Hippocampal formation (tissue), 2 donors: ENCODE data around the gene HNRNPU.

Experiments
- DNase-seq, 2 donors: peaks; one replicate each; lab custom pipeline; 2025; lab: John Stamatoyannopoulos, UW

Gene HNRNPU

DNA sequence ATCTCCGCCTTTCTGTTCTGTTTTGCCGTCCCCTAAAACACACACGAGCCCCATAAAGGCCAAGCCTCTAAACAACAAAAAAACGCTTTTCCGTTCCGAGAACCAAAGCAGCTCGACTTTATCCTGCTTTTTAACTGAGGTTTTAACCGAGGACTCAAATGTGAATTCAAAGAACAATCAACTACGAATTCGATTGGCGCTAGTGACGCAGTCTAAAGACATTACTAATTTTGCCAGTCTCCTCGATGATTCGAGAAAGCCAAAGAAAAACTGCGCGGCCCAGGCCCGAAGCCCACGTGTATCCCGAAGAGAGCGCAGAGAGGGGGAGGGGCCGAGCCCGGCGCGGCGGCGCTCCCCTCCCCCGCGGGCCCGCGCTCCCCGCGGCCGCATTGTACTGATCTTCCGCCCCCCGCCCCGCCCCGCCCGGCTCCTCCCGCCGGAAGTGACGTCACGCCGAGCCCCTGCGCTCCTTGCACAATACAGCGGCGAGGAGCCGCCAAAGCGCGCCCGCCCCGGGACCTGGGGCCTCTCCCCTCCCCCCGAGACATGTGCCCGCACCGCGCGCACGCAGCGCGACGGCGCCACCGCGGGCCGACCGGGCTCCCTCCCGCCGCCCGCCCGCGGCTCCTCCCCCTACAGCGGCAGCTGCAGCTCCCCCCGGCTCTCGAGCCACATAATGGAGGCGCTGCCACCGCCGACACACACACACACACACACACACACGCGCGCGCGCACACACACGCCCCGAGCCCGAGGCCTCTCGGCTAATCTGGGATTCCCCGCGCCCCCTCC is 1.4 kb downstream of the HNRNPU start:
- peak; percentile 93 to 95 for DNase-seq

DNA sequence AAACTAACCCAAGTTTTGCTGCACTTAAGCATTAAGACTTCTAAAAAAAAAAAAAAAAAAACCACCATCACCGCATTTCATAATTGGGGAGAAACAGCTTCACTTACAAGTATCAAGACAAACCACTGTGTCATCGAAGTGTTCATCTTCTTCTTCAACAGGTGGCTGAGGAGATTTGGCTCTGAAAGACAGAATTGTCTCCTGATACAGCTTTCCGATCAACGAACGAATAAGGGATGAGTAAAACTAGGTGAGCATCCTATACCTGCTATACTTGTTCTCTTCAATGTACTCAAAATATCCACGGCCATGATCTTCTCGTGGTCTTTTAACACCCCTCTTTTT is 2.0 kb downstream of the HNRNPU start:
- DNase-seq: no peak

DNA sequence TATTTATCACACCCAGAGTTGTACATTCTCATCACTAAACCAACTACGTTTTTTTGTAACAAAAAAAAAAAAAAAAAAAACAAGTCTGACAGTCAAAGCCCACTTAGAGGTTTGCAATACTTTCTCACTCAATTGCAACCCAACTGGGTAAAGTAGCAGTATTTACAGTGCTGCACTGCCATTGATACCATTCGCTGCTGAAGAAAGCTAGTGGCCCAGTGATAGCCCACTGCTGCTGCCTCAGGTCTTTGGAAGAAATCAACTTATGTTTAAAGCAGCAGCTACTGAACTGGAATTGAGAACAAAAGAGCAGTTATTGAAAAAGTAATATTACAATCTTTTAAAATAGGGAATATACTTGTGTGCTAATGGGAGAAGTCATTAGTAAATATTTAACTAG is 2.7 kb downstream of the HNRNPU start:
- DNase-seq: no peak

DNA sequence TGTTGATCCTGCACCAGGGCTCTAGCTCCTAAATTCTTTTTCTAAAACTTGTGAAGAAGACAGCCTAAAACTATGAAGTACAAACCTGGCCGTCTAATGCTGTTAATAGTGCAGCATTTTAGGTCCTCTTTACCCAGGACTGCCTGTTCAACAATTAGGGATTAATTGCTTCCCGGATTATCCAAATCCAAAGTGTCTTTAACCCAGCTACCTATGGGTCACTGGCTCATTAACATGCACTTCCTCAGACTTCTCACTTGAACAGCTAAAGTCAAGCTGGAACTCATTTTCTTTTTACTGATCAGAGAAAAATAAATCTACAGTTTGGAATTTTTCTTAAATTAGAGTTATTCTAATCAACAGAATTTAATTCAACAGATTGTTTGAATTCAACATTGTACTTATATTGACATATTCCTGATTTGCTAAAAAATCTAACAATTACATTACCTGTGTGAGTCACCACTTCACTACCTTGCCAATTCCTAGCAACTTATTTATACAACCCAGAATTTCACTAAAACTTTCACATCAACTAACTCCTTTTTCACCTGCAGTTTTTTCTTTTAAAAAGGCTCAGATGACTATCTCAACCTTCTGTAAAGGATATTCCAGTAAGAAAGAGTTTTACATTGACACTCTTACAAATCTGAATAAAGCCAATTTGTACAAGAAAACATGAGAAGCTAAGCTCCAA is 3.3 kb downstream of the HNRNPU start:
- no peak for DNase-seq

DNA sequence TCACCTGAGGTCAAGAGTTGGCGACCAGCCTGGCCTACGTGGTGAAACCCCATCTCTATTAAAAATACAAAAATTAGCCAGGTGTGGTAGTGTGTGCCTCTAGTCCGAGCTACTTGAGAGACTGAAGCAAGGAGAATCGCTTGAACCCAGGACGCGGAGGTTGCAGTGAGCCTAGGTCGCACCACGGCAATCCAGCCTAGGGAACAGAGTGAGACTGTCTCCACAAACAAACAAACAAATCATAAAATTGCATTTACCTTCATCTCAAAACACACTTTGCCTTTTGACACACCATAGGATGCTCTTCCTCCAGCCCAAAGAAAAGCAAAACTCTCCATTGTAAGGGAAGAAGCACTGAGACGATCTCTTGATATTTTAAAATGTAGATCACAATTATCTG is 4.3 kb downstream of the HNRNPU start:
- no peak for DNase-seq

DNA sequence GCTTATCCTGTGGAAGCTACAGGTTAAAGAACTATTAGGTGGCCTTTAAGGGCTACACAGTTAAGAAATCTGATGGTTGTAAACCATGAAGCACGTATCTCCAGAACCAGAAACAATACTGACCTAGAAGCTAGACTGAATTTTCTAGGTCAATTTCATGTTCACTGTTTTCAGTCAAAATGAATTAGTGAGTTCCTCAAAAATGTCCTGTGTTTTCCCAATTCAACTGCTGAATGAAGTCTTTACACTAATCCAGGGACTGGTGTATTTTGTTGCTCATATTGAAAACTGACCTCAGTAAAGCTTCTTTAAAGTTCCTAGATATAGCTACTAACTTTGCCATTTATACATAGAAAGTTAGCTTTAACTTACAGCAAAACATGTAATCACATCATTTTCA is 6.0 kb downstream of the HNRNPU start:
- no peak for DNase-seq

DNA sequence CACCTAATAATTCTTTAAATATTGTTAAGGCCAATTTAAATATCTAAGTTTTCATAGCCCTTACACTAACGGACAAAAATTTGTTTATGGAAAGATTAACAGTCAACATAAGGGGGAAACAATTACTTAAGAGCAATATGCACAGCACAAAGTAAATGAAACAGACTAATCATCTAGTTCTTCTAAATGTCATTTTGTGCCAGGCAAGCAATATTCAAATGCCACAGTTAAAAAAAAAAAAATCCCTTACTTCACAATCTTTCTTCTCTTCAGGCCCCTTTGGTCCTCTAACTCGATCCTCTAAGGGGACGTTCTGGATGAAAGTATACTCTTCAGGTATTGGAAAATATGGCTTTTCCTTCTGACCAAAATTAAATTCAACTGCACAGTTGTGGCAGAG is 6.6 kb downstream of the HNRNPU start:
- DNase-seq: no peak

DNA sequence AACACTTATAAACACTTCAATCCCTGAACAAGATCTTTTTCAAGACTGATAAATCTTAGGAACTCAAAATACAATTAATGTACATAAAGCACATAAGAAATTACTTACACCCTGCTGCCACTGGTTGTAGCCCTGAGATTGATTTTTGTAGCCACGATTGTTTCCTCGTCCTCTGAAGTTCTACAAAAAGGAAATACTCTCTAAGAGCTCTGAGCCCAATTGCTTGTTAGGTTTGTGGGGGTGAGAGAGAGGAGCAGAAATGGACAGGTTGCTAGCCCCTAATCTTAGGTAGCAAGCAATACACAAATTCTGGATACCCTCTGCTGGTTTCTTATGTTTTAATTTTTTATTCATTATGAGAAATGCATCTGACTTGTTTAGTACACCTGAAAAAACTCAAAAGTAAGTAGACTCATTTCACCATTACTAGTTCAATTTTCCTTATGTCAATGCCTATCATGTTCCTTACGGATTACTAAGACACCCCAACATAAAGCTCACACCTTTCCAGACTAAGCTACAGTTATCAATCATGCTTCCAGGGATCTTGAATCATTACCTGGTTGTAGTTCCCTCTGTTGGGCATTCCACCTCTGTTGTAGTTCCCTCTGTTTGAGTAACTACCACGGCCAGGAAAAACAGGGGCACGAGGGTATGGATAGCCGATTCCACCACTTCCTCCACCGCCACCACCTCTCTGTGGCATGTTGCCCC is 9.3 kb downstream of the HNRNPU start:
- no peak for DNase-seq

DNA sequence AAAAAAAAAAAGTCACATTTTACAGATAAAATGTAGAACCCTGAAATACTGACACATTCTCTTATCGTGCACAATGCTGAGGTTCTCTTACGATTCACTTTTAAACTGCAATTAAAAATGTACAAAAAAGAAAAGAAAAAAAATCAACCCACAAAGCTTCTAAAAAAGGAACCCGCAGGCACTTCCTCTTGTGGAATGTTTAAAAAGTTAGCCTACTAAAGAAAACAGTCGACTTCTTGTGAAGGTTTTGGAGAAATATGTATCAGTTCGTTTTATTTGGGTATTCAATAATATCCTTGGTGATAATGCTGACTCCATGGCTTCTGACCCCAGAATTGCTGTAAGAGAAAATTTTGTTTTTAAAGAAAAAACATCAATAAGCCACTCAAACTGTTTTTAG is 10.2 kb downstream of the HNRNPU start:
- DNase-seq: no peak

DNA sequence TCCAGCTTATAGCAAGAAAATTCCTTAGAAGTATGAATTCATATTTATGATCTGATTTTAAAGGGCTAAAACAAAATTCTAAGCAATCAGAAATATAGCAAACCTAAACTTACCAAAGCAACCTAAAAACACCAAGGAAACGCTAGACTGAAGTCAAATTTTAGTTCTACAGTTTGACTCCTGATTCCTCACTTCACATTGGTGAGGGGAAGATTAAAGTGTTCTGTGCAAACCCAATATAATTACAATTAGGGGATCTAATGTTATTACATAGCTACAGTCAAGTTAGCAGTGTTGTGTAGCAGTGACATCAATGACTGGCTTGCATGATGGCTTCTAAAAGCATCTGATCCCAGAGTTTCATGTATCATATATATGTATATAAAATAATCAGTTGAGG is 11.6 kb downstream of the HNRNPU start:
- DNase-seq: no peak

DNA sequence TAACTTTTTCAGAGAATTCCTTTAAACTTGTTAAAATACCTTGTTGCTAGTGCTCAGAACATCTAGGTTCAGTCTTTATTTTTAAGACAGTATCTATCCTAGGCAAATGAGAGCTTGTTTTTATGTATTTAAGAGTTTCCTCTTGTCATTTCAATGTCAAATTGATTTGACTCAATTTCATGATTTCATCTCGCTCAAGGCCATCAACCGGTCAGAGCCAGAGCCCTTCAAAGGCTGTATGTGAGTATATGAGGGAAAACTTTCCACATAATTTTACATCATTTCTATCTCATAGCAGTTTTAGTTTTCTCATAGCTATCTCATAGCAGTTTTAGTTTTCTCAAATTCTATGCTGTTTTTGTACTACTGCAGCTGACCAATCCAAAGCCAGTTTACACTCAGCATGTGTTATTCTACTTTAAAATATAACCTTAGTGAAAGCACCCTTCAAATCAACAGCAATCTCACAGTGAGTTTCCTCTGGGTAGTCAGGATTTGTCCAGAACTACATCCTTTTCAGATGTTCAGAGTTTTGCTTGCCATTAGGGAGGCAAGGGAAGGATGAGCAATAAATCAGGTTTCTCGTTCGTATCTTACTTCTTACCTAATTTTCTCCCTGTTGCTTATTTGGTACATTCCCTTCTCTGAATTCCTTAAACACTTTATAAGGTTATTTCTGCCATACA is 12.7 kb downstream of the HNRNPU start:
- no peak for DNase-seq

DNA sequence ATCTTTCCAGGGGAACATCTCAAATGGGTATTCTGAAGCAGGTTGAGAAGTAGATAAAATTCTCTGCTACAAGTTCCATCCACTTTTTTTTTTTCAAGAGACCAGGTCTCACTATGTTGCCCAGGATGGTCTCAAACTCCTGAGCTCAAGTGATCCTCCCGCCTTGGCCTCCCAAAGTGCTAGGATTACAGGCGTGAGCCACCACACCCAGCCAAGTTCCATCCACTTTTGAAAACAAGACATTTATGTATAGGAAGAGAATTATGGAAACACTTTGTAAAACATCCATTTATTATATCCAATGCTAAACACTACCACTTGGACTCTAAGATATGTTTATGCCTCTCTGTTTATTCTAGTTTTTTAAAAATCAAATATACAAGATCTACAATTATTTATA is 13.4 kb downstream of the HNRNPU start:
- no peak for DNase-seq

DNA sequence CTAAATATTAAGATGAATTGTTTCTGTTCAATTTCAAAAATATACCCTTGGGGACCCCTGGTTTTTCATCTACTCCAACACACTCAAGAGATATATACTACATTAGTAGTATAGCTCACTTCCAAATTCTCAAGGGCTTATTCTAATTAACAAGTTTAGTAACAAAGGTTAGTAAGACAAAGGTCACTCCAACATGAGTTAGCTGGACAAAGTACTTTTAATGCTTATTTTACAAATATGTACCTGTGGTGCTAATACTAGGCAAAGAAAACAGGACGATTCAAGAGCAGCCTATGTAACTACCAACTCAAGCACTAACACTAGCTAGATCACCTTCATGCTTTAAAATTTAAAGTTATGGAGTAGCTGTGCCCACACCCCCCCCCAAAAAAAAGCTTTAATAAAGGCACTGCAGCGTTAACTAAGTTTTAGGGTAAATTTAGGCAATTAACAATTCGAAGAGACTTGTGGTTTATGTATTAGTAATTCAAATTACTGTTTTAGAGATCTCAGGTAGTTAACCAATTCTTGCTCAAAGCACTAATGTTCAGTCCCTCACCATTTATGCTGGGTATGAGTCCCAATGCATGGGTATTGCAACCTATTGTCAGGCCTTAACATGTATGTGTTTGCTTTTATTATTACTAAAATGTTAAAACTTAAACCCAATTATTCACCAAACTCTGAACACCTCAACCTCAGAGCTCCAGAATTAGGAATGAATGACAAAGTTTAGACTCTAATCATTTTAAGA is 14.1 kb downstream of the HNRNPU start:
- DNase-seq: no peak

DNA sequence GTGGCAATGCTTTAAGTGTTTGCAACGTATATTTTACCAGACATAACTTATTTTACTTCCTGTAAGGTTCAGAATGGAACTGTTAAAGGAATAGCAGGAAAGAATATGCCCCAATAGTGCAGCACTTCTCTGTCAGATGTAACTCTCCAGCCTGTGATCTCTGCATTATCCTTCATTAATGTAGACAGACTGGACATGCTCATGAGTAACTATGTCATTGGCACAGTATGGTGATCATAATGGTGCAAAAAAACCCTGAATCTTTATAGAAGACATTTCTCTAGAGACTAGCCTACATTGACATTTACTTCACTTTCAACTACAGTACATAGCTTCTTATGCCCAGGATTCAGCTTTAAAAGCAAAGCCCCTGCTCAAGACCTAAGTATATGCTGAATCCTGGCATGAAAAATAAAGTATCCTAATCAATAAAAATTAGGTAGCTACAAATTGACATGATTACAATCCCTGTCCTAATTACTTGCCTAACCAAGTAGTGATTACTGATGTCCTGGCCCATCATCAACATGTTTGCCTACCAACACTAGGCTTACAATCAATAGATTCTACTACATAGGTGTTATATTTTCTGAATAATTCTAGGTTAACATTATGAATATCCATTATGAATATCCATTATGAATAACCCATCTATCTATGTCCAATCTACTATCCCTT is 15.0 kb downstream of the HNRNPU start:
- DNase-seq: no peak

DNA sequence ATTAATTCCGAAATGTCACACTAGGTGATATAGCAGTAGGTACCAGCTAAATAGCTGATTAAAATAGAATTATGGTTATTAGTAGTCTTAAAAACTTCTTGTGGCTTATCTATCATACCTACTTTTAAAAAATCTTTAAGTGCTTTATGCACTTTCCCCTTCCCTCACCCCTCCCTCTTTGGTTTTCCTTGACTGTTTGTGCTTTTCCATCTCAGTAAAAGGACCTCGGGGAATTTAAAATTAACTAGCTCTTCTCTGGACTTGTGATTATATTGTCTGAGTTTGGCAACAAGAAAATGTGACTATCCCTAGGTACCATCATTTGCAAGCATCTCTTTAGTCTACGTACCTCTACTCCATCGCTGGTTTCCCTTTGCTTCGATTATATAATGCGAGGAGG is 17.7 kb downstream of the HNRNPU start:
- no peak for DNase-seq

DNA sequence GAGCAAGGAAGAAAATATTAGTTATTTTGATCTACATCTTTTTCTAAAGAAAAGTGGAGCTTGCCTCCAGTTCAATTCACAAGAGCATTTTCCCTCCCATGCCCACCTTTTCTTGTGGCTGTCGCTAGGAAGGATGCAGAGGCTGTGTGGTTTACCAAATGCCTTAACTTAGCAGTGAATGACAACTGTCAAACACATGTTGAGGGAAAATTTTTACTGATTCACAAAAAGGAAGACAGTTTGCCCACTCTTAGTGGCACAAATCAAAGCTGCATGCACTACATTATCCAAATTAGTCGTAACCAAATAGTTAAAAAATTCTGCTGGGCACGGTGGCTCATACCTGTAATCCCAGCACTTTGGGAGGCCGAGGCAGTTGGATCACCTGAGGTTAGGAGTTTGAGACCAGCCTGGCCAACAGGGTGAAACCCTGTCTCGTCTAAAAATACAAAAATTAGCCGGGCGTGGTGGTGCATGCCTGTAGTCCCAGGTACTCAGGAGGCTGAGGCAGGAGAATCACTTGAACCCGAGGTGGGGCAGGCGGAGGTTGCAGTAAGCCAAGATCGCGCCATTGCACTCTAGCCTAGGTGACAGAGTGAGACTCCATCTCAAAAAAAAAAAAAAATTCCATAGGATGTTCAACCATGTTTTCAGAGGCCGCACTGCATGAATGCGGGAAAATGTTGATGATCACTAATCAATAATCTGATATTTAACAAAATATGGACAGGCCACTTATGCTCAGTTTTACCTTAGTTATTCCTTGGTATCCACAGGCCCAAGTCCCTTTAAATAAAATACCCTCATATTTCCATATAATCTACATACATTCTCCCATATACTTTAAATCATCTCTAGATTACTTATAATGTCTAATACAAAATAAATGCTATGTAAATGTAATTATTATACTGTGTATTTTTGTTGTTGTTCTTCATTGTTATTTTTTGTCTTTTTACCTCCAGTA is 19.9 kb downstream of the HNRNPU start:
- no peak for DNase-seq

DNA sequence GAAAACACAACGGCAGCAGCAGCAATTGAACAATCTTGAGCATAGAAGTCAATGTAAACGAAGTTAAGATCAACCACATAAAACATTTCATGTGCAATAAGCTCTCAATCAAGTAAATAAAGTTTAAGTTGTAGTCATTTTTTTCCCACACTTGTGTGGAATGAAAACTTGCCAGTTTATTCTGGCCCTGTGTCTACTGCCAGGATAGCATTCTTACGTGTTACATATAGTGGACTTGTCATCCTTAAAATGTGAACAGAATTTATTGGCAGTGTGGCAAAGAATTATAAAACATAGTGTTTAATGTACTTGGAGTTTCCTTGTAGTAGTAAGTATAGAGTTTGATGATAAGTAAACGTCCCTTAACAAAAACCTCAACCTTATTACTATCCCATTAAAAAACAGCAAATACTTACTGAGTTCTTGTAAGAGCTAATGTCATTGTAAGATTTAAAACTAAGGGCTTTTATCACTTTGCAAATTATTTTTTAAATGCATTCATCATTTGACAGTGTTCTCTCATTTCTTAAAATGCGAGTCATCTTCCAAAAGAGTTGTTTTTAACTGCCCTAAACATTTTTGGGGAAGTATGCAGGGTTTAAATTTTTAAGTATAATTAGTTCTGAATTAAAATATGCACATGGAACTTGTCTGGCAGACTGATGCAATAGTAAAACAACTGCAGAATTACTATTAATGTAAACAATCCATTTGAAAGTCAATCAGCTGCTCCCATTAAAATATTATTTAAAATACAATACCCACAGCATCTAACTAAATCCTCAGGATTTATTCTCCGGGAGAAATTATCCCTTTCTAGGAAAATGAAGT is 21.0 kb downstream of the HNRNPU start:
- no peak for DNase-seq

DNA sequence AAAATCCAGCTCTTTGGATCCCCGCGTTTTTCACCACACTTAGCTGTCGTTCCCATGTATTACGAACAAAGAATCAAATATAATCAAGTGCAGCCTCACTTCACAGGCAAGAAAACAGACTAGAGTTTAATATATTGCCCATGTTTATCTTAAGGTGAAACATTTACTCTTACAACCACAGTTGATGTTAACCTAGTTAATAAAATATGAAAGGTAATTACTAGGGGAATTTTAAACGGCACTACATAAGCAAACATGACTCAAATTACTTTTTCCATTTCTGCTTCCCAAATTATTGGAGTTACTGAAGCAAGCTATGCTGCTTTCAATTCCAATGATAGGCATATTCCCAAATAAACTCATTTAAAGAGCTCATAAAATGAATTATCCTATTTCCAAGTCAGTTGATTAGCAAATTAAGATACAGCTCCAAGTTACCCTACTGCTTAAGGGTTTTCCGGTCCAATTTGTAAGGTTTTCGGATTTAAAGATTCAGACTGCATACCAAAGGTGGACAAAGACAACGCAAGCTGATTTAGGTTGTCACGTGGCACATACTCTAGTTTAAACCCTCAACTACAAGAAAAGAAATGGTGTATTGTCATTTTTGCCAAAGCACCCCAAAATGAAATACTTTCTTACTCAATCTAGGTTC is 22.9 kb downstream of the HNRNPU start:
- DNase-seq: no peak
